Erythroblast (primary cell): ENCODE data around the gene CFAP92.

Experiments
- GATA1 ChIP-seq: IDR thresholded peaks from 2 replicates; pipeline ENCODE4 v1.6.1; 2011; ENCODE audit warnings: low read depth, mild to moderate bottlenecking, control low read depth, low read length, moderate library complexity
- POLR2A ChIP-seq: IDR thresholded peaks from 2 replicates; pipeline ENCODE4 v1.6.1; 2011; ENCODE audit warnings: mild to moderate bottlenecking, low read length

DNA sequence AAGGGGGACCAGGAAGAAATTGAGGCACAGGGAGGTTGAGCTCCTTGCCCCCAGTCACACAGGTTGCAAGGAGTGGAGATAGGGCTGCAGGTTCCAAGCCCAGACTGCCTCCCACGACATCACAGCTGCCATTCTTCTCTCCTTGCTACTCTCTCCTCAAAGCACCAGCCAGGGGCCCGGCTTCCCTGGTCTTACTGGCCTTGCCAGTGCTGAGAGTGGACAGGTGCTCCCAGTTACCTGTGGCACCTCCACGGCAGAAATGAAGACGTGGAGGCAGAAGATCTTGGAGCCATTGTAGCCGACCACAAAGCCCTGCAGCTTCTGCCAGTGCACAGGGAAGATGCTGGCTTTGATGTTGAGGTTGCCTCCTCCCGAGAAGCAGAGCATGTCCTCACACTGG lies 132.4 kb downstream of the CFAP92 start:
- TF ChIP-seq POLR2A (no peak), GATA1 (no peak)
